ENCODE measurements around the gene IL1RL1.
A peak's percentile ranks its signal among the peaks of the same experiment; 100 is the strongest.

Gene IL1RL1

GRCh38 chr2:102337012-102337411, 25.6 kb downstream of the IL1RL1 start:
- no peak for DNase-seq (ENCODE audit: low read depth)

DNA sequence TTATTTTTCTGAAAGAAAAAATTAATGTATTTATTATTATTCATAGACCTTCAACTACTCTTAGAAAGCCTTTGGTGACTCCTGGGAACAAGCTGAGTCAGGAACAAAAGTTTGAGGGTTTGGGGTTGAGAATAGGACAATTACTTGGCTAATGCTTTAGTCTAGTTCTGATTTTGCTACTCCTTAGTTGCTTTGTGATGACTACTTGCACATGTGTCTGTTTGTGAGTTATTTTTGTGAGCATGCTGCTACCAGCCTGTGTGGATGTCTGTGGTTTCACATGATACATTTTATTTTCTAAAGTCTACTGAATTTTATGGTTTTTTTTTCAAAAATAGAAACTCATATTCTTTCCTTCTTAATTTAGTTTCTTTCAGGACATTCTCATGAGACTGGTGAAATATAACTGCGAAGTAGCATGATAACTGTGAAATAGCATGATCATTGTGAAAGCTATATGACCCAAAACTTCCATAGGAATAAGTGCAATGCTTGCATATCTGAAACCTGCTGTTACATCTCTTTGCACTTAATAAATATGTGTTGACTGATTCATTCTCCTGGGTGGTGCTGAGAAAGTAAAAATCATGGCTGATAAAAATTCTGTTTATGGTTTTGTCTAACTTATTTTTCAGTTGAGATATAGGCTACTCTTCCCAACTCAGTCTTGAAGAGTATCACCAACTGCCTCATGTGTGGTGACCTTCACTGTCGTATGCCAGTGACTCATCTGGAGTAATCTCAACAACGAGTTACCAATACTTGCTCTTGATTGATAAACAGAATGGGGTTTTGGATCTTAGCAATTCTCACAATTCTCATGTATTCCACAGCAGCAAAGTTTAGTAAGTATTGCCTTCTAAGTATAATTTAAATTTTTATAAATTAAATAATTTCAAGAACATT, 26.4 kb downstream of the IL1RL1 start:
- DNase-seq (ENCODE audit: low read depth) = no peak

DNA sequence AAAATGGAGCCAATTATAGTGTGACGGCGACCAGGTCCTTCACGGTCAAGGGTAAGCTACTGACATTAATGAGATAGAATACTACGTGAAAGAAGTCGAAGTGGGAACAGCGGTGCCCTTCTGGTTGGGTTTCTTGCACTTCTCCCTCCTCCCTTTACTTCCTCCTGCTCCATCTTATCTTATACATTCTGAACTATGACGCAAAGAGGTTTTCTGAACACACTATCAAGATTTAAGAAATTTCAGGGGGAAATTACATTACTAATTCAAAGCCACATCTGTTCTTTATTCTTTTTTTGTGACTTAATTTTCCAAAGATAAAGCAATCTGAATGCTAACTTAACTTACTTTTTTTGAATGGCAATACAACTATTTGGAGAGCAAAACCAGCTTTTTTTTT, 29.4 kb downstream of the IL1RL1 start:
- DNase-seq (ENCODE audit: low read depth) = no peak

DNA sequence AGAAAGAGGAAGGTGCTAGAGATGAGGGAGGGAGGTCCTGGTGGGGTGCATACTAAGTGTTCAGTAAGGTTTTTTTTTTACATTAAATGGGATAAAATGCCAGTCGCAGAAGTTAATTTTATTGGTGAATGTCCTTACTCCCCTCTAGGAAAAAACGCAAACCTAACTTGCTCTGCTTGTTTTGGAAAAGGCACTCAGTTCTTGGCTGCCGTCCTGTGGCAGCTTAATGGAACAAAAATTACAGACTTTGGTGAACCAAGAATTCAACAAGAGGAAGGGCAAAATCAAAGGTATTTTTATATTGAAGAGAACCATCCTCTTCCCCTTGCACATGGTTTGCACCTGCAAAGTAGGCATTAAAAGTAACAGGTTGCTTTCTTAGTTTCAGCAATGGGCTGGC, 31.5 kb downstream of the IL1RL1 start:
- DNase-seq (ENCODE audit: low read depth) = no peak

DNA sequence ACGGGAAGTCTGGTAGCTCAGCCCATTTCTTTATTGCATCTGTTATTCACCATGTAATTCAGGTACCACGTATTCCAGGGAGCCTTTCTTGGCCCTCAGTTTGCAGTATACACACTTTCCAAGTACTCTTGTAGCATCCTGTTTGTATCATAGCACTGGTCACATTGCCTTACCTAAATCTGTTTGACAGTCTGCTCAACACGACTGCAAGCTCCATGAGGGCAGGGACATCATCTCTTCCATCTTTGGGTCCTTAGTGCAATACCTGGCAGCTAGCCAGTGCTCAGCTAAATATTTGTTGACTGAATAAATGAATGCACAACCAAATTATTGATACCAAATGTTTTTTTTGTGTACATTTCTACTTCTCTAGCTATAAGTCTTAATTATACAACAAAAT, 33.0 kb downstream of the IL1RL1 start:
- no peak for DNase-seq (ENCODE audit: low read depth)

GRCh38 chr2:102345329-102345920, 34.1 kb downstream of the IL1RL1 start:
- DNase-seq (ENCODE audit: low read depth) = no peak

DNA sequence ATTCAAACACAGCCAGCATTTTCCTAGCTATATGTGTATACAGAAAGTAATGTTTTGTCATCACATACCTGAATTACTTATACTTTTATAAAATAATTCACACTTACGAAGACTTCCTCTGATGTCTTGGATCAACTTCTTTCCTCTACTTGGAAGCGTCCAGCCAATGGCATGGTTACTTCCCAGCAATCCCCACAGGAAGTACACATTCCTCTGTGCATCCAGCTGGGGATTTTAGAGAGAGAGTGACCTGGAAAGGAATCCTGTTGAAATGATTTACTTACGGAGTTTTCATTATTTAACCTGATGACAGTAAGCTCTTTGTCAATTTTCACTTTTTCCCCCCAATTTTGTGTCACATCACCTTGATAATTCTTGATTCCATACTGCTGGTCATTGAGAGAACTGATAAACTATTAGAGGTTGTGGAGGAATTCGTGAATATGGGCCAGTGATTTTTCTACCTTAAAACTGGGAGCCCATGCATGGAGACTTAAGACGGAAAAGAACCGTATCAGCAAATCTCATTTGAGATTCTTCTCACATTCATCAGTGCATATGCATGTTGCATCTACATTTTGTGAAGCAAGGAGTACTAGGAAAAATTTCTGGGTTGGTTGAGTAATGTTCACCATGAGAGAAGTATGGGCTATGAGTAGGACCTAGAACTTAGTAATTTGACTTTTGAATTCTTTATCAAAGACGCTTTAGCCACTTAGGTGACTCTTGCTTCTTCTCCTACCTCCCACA, 35.2 kb downstream of the IL1RL1 start:
- no peak for DNase-seq (ENCODE audit: low read depth)

DNA sequence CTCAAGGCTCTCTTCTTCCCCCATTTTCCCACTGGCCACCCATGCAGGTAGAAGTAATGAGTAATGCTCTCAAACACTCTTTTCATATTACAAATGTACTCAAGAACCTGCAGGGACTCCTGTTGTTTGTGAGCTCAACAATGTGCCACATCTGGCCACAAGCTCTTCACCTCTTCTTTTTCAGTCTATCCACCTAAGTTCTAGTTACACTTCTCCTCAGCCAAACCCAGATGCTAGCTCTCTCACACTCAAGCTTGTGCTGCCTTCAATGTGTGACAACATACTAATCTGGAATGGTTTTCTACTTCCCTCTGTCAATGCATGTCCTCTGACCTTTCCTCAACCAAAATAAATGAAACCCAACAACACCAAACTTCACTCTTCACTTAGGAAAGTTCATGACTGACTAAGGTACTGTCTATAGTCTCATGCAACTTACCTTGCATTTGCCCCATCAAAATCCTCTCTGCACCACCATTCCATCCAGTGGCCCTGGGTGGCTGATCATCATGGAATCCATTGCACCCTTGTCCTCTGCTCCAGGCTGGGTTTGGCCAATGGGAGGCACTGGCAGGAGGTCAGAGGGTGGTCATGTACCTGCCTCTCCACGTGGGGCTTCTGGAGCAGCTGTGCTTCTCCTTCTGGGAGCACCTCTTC, 38.9 kb downstream of the IL1RL1 start:
- no peak for DNase-seq (ENCODE audit: low read depth)

DNA sequence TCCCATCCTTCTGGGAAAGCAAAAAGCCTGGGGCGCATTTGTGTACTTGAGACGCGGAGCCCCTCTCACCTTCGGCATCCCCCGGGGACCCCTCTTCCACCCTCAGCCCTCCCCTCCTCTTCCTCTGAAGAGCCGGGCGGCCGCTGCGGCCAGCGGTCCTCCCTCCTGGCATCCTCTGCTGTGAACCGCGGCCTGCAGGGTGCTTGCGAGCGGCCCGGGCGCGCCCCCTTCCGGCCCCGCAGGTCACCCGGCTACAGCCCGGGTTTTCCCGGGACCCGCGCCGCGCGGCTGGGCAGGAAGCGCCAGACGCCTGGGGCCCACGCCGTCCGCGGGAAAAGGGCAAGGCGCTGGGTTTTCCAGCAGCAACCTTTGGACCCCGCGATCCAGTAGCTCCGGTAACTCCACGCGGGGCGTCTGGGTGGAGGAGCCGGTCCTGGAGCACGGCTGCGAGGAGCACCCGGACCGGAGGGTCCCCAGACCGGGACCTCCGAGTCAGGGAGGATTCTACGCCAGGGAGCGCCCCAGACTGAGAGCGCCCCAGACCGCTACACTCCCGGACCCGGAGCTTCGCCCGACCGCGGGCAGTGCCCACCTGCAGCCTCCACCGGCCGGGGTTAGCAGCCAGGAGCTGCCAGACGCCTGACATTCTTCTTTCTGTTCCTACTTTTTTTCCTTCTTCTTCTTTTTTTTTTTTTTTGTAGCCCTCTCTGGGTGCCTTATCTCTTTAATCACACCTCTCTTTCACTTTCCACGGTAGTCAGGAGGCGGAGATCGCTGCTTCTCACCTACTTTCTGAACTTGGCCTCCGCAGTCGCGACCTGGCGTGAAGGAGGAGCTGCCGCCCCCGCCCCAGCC, 44.4 kb downstream of the IL1RL1 start, which contains the start of gene IL18R1:
TSS of gene IL18R1 (plus strand) at position 271 of the 855 bp plus-strand sequence. CDS start 6,865 bp downstream, outside the sequence.
- peak; percentile 64 for DNase-seq (ENCODE audit: low read depth)

GRCh38 chr2:102356381-102356712, 45.0 kb downstream of the IL1RL1 start:
- no peak for DNase-seq (ENCODE audit: low read depth)

GRCh38 chr2:102356741-102357140, 45.4 kb downstream of the IL1RL1 start:
- DNase-seq (ENCODE audit: low read depth) = no peak

DNA sequence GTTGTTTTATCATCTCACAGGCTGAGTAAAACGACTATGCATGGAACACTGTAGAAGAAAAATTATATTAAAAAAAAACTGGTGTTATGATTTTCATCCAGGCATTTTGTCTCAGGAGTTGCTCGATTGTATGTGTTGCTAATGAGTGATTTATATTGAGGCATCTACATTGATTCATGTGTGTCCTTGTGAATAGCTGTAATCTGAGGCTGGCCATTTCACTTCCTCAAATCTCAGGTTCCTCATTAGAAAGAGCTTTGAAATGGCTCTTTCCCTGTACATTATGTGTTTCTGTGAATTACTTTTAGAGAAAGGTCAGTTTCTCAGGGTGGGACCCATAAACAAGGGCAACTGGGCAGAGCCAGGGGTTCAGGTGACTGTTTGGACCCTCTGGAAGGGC, 46.6 kb downstream of the IL1RL1 start:
- no peak for DNase-seq (ENCODE audit: low read depth)

- no peak for DNase-seq (ENCODE audit: low read depth)
Measured at GRCh38 chr2:102358496-102358895, 47.1 kb downstream of the IL1RL1 start.

GRCh38 chr2:102359527-102359926, 48.2 kb downstream of the IL1RL1 start:
- DNase-seq (ENCODE audit: low read depth) = no peak

DNA sequence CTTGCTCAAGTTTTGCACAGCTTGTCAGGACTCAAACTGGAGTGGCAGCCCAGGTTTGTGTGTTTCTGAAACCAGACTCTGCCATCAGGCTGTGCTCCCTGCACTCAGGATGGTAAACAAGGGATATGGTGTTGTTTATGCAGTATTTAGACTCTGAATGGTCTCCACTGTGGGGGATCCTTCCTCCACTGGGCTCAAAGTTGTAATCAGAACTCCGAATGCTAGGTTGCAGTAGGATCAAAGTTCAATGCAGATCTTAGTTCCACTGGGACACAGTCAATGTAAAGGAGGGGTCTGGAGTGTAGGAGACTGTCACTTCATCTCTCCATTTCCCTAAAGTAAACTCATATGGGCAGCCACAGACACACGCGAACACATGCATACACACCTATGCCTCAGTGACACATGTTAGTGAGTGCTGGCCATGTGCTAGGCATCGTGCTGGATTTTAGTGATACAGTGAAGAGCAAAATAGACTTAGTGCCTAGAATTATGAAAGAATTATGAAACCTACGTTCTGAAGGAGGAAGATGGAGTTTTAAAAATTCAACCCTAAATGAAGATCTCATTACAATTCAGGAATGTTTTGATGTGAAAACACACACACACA, 50.4 kb downstream of the IL1RL1 start:
- DNase-seq (ENCODE audit: low read depth) = no peak

- DNase-seq (ENCODE audit: low read depth) = no peak
Measured at GRCh38 chr2:102365763-102366162, 54.4 kb downstream of the IL1RL1 start.

GRCh38 chr2:102366406-102367112, 55.2 kb downstream of the IL1RL1 start:
- no peak for DNase-seq (ENCODE audit: low read depth)

- no peak for DNase-seq (ENCODE audit: low read depth)
Measured at GRCh38 chr2:102367331-102367971, 56.1 kb downstream of the IL1RL1 start.

GRCh38 chr2:102368461-102369109, 57.2 kb downstream of the IL1RL1 start:
- DNase-seq (ENCODE audit: low read depth) = no peak
